RPMI7951 (cell line): Measurements from ENCODE around the gene ARHGEF26. TPM values are rescaled to one million over a fixed set of nuclear protein-coding genes. Genes with fewer than 3 reads are reported as not detected.

Experiments
- DNase-seq: peaks from one replicate; pipeline ENCODE4 v3.0.0-alpha.2; 2012; ENCODE audit warnings: low read depth
- total RNA-seq: library from RNA; depleted of rRNA; stranded (reverse); fragments of >200 nt; shearing (Covaris generic); gene quantifications from 2 replicates; pipeline ENCODE4 v1.2.3, GENCODE V29; 2014

ARHGEF26 gene
- total RNA-seq, 1 experiment from 2014 or later = 2.2 TPM

GRCh38 chr3:154152741-154153140 is 31.6 kb downstream of the ARHGEF26 start:
- no peak for DNase-seq

DNA sequence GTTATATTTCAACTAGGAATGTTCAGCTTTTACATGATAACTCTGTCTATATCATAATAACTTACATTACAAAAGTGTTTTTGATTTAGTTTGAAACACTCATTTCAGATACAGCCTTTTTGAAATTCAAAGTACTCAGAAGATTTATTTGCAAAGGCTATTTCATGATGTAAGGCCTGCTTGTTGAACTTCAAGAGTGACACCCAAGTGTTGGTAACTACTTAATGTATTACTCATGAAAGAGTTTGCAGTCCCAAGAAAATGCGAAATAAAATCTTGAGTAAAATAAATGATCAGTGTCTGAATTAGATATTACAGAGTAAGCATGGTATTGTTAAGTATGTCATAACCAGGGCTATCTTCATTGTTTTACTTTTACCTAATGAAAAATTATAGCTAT is 35.3 kb downstream of the ARHGEF26 start:
- DNase-seq = no peak

DNA sequence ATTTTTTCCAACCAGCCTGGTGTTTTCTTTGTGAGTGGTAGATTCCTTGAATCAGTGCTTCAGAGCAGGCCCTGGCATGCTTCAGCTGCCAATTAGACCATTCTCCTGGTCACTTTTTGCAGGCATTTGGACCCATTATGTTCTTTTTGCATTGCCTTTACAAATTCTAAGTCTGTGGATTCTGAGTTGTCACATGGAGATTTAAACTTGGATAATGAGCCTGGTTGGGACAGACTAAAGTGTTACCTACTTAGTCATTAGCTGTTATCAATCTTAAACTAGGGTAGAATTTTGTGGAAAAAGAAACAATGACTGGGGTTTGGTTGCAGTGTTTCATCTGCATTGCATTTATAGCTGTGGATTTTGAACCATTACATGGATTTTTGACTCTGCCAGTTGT is 40.6 kb downstream of the ARHGEF26 start:
- DNase-seq = no peak

DNA sequence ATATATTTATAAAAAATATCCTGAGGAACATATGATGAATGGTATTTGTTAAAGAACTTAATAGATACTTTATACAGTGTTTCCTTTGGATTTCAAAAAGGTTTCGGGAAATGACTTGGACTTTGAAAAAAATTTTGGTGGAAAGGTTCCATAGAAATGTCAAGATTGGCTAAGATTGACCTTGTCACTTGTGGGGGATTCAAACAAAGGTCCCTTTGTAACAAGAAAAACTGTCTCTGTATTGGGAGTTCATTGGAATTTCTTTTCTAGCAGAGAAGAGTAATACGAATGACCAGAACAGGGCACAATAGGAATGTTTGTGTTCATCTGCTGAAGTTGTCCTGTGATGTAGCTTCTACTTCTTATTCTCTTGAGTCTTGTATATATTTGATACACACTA is 43.2 kb downstream of the ARHGEF26 start:
- peak; percentile 3 for DNase-seq

DNA sequence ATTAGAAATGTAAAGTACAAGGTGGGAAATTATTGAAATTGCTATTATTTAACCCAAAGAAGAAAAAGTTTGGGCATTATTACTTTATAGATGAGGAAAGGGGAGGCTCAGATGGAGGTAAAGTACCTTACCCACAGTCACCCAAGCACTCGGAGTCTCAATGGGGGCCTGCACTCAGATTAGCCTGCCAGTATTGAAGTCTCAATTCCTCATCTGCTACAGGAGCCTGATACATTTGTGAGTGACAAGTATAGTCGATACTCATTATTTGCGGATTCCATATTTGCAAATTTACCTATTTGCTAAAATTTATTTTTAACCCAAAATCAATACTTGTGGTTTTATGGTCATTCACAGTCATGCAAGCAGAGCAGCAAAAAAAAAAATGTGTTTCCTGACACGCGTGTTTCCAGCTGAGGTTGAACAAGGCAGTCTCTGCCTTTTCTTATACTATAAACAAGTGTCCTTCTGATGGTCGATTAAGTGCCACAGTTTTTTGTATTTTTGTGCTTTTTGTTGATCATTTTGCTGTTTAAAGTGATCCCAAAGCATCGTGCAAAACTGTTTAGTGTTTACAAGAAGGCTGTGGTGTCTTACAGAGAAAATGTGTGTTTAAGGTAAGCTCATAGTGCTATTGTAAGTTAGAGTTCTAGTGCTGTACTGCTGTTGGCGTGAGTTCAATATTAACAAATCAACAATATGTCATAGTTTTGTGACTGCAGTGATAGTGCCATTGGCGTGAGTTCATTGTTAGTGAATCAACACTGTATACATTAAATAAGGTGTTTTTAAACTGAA is 48.0 kb downstream of the ARHGEF26 start:
- no peak for DNase-seq

DNA sequence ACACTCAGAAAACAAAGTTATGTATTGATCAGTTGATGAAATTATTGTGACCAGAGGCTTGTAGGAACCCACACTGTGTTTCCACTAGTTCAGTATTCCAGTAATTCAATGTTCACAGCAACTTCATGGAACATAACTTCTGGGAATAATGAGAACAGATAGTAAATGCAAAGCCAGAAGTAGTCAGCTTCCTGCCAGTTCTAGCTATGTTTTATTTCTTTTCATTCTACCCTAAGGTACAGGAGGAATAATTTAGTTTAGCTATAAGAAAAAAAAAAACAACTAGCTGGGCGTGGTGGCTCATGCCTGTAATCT is 48.6 kb downstream of the ARHGEF26 start:
- DNase-seq = no peak

GRCh38 chr3:154170300-154170699 is 49.1 kb downstream of the ARHGEF26 start:
- no peak for DNase-seq

- no peak for DNase-seq
These were observed 53.9 kb downstream of the ARHGEF26 start for GRCh38 chr3:154175041-154175440.

GRCh38 chr3:154176036-154176435 is 54.8 kb downstream of the ARHGEF26 start:
- no peak for DNase-seq

DNA sequence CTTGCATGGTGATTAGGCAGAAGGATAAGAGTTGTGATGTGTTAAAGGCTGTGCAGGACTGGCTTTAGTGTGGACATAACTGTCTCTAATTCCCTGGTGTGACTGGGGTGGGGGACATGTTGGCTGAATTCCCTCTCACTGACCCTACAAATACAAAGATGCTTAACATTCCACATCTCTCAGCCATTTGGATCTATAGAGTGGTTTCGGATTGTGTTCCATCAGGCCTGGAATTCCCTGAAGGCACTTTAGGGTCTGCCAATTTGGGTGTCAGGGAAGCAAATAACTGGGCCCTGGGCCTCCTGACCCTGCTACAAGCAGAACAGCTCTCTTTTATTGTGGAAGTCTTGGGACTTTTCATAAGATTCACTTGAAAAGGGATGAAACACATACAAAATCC is 56.2 kb downstream of the ARHGEF26 start:
- no peak for DNase-seq

DNA sequence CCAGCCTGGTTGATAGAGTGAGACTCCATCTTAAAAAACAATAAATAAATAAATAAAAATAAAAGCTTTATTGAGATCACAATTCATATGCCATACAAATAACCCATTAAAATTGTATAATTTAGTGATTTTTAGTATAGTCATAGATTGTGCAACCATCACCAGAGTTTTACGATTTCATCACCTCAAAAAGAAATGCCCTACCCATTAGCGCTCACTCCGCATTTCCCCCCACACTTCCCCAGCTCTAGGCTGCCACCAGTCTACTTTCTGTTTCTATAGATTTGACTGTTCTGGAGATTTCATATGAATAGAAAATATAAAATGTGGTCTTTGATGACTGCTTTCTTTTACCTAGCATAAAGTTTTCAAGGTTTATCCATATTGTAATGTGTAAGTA is 57.0 kb downstream of the ARHGEF26 start:
- no peak for DNase-seq

DNA sequence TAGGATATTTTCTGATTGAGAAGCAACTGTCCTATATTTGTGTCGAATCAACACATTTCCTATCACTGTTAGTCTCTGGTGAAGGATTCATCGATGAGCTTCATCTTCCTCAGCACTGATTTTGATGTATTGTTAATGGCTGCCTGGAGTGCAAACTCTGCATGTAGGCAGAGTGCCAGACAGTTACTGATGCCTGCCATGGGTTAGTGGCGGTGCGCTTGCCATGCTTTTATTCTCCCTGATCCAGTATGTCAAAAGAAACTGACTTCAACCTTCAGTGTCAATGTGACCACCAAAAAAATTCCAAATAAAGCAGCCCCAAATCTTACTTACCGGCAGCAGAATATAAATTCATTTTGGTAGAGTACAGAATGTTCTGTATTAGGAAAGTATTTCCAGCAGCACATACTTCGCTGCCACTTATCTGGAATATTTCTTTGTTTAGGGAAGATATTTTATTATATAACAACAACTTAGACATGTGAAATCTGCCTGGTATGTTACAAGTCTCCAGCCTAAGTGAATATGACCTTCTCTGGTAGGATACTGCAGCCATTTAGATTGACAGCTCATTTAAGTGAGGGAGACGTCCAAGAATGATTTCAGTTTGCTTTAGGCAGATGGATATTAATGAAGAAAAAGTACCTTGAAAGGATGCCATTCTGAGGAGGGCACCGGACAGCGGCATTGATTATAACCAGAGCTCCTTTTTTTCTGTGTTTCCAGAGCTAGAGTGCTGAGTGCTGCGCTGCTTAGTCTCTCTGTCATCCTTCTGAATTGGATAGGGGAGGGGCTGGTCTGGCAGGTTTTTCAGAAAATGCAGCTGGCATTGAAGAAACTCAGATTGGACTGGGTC is 59.9 kb downstream of the ARHGEF26 start:
- no peak for DNase-seq

DNA sequence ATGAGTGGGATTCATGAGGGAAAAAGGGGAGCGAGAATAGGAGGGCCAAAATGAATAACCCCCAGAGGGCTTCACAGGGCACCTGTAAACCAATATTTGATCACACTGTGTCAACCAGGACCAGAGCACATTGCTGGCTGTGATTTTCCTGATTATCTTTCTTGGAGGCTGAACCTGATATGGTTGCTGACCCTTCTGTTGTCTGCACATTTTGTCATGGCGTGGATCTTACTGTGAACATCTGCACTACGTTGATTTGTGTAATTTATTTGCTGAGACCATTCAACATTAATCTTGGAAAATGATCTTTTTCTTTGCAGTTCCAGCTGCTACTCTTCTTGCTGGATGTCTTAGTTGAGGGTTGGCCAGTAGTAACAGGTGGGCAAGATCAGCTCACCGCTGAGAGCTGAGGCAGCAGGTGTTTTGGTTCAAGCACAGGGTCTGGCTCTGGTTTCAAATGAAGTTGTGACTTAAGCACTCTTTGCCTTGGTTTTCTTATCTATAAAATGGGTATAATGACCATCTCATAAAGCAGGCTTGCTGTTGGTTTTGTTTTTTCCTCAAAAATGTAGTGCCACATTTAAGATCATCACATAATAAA is 61.2 kb downstream of the ARHGEF26 start:
- no peak for DNase-seq

DNA sequence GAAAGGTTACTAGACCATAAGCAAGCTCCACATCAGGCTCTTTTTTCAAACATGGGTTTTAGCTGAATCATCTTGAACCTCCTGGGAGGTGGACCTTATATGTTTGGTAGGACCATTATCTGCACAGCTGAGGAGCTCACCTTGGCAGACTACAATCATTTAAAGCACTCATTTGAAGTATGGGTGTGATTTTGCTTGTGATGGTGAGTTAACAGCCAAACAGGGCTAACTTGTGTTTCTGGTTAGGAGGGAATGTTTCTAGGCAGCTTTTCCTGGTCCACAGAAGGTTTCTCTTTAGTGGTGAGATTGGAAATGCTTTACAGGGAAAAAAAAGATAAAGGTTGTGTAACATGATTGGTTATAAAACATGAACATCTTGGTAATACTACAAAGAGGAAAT is 61.8 kb downstream of the ARHGEF26 start:
- DNase-seq = no peak

- DNase-seq = no peak
These were observed 63.4 kb downstream of the ARHGEF26 start for GRCh38 chr3:154184582-154184981.

DNA sequence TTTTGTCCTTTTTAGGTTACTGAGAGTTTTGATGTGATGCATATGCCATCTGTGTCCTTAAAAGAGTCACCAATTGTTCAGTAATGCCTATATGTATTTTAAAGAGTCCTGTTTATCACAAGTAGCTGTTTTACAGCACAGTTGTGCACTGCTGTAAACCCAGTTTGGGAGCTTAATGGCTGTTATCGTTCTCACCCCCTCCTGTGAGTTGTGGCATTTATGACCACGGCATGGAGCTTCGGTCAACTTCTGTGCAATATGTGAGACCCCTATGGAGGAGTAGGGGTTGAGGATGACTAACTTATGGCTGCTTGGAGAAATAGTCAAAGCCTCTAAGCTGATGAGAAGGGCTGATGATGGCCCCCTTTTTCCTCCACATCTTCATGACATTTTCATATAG is 67.2 kb downstream of the ARHGEF26 start:
- DNase-seq = no peak

DNA sequence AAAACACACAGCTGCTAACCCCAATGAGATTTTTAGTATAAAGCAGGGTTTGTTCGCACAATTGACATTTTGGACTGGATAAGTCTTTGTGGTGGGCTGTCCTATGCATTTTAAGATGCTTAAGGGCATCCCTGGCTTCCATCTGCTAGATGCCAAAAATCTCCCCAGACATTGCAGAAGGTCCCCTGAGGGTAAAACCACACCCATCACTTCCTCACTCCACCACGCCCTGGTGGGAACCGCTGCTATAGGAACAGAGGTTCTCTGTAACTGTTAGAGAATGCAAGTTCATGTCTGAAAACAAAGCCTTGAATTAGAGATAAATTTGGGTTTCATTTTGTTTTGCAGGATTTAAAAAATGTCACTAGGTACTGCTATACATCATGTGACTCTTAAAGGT is 67.7 kb downstream of the ARHGEF26 start:
- peak; percentile 57 for DNase-seq

DNA sequence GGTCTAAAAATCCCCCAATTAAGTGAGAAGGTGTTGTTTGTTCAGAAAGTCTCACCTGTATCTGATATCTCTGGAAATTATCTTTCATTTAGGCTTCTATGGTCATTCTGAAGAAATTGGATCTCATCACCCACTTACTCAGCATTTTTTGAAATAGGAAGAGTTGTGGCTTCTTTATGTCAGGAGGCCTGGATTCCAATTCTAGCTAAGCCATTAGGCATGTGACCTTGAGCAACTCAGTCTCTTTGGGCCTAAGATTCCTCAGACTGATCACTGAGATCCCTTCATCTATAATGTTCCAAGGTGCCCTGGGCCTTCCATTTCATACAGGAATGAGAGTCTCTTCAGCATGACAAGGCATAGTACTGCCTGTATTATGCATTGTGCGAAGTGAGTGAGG is 70.3 kb downstream of the ARHGEF26 start:
- no peak for DNase-seq

GRCh38 chr3:154192225-154192624 is 71.0 kb downstream of the ARHGEF26 start:
- no peak for DNase-seq

DNA sequence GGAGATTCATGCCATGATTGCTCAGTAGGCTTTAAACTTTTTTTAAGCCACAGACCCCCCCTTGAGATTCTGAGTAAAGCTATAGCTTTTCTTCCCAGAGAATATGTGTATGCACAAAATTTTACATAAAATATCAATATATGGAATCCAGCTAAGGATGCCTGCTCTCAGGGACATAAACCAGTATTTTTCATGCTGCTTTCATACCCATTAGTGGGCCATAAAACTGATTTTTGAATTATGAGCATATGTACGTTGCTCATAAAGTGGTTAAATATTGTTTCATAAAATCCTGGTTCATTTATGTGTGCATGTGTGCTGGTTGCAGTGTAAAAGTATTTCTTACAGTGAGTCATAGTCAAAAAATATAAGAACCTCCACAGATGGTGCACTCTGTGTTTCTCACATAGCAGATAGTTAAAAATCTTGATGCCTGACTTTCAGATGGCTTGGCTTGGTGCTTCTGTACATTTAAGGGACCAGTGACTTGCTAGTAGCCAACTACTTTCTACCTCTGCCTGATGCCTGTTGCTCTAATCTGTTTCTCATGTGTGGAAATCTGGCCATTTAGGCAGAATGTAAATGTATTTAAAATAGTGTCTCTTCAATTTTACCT is 71.9 kb downstream of the ARHGEF26 start:
- DNase-seq = no peak

DNA sequence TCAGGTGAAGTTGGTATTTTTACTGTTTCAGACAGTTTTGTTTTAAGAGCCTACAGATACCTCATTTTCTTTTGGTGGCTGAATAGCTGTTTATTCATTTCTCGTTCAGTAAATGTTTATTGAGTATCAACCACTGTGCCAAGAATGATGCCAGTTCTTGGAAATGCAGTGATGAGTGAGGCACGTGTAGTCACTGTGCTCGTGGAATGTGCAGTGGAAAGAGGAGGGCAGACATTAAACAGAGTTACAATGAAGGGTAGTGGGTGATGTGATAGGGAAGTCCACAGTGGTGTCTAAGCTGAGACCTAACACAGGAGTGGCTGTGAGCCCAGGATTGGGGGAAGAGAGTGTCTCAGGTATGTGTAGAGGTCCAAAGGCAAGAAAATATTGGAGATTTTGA is 73.7 kb downstream of the ARHGEF26 start:
- DNase-seq = no peak

DNA sequence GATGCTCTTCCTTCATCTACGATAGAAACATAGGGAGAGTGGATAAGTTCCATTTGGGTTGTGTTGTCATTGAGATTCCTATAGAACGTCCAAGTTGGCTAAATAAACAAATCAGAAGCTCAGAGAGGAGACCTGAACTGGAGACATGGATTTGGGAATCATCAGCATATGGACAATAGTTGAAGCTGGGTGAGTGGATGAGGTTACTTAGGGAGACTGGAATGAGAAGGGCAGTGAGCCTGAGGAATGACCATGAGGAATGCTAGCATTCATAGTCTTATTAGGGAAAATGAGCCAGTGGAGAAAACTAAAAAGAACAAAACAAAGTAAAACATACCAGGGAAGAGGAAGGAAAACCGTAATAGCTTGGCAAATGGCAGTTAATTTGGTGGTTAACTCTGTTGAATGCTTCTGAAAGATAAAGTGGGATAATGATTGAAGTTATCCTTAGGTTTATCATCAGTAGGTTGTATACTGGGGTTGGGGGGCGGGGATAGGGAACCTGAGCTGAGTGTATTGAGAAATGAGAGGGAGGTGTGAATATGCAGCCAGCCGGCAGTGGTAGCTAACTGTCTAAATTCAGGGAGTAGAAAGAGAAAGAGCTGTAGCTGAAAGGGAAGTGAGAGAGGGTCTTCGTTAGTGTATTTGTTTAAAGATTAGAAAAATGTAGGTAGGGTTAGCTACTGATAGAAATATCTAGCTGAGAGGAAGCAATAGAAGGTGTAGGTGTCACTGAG is 74.6 kb downstream of the ARHGEF26 start:
- DNase-seq = no peak
